ENCODE results near the gene SLC1A4. TPM values are rescaled to one million over a fixed set of nuclear protein-coding genes. Genes with fewer than 3 reads are reported as not detected.
A peak's percentile ranks its signal among the peaks of the same experiment; 100 is the strongest.

SLC1A4 gene
- total and polyA plus RNA-seq, 4 donors = 3.4 to 23.4 (median 9.6) TPM

DNA sequence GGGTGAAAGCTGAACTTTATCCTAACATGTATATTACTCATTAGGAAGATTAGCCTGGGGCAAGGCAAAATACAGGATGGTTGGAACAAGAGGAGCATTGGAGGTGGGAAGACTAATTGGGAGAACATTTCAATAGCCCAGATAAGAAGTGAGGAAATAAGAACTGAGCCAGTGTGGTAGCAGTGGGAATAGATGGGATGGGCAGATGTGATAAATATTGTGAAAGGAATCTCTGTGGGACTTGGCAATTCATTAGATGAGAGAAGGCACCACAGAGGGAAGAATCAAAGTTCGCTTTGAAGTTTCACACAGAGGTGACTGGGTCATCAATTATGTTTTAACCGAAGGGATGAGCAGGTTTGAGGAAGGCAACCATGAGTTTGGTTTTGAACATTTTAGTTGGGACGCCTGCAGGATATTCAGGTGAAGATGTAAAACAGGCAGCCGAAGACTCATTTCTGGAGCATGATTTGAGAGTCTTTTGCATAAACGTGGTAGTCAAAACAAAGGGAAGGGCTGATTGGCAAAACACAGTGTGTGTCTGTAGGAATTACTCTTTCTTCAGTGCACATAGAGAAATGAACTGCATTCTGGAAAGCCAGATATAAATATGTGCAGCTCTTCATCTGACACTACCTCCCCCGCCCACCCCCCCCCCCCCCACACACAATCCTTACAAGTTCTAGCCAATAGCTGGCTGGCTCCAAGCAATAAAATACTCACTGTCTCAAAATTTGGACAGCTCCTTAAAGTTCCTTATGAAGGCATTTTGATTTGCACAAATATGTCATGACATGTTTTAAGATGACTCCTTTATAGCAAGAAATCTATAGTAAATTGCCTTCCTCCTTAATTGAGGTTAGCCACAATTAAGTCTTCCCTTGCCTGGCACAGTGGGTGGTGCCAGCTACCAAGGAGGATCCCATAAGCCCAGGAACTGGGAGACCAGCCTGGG lies 1.9 kb upstream of the SLC1A4 start:
- no peaks in the 10 kb centered on the region for H3K9me3 ChIP-seq (ENCODE audit: control insufficient read depth in 4 of 4, low read length in 3 of 4)
- H3K27me3 ChIP-seq (ENCODE audit: control insufficient read depth in 4 of 4, insufficient read depth in 4 of 4, low read length in 3 of 4) = no peaks in the 10 kb centered on the region
- DNase-seq (ENCODE audit: low spot score) = no peak
- H3K4me3 ChIP-seq (ENCODE audit: low read depth in 1 of 3, low read length in 3 of 3) = peak overlapping the region in 1 of 3 donors; percentile 64
- H3K9ac ChIP-seq (ENCODE audit: low read depth in 1 of 2, low read length in 2 of 2) = no peak overlapping the region
- peaks cover 7 to 55% (median 27%) of the 10 kb centered on the region in 4 donors for H3K4me1 ChIP-seq (ENCODE audit: control insufficient read depth in 4 of 4, insufficient read depth in 4 of 4, low read length in 3 of 4)
- H3K36me3 ChIP-seq (ENCODE audit: control insufficient read depth in 4 of 4, insufficient read depth in 3 of 4, low read depth in 1 of 4, low read length in 3 of 4) = no peaks in the 10 kb centered on the region
- peak overlapping the region; percentile 28 to 97 for H3K27ac ChIP-seq (ENCODE audit: low read depth in 1 of 2, low read length in 2 of 2)
- WGBS = 28% methylated on average over 6 of the region's 6 CpGs
- TF ChIP-seq EGR1 (IDR thresholded peaks at IDR 0.05; ENCODE audit: low read depth in 2 of 2) (no peak), GABPA (IDR thresholded peaks at IDR 0.05 in 1 of 2, conservative IDR thresholded peaks at IDR 0.05 in 1 of 2) (no peak), JUND (IDR thresholded peaks at IDR 0.05) (no peak), HNF4A (conservative IDR thresholded peaks at IDR 0.05) (peak; percentile 61 to 80), FOXA2 (IDR thresholded peaks at IDR 0.05) (peak; percentile 19), NR2F2 (IDR thresholded peaks at IDR 0.05) (no peak), TAF1 (conservative IDR thresholded peaks at IDR 0.05) (no peak), SP1 (IDR thresholded peaks at IDR 0.05) (no peak), HNF4G (IDR thresholded peaks at IDR 0.05) (no peak), RAD21 (IDR thresholded peaks at IDR 0.05) (peak; percentile 16), RXRA (IDR thresholded peaks at IDR 0.05) (peak in 1 of 2 donors; percentile 74), FOXA1 (IDR thresholded peaks at IDR 0.05) (no peak), YY1 (IDR thresholded peaks at IDR 0.05) (peak; percentile 42)
- TF ChIP-seq, protein P1, sequence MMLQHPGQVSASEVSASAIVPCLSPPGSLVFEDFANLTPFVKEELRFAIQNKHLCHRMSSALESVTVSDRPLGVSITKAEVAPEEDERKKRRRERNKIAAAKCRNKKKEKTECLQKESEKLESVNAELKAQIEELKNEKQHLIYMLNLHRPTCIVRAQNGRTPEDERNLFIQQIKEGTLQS (IDR thresholded peaks at IDR 0.05) = no peak
- TF ChIP-seq, protein P2, sequence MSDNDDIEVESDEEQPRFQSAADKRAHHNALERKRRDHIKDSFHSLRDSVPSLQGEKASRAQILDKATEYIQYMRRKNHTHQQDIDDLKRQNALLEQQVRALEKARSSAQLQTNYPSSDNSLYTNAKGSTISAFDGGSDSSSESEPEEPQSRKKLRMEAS (IDR thresholded peaks at IDR 0.05) = peak; percentile 70
- TF ChIP-seq, protein P3, sequence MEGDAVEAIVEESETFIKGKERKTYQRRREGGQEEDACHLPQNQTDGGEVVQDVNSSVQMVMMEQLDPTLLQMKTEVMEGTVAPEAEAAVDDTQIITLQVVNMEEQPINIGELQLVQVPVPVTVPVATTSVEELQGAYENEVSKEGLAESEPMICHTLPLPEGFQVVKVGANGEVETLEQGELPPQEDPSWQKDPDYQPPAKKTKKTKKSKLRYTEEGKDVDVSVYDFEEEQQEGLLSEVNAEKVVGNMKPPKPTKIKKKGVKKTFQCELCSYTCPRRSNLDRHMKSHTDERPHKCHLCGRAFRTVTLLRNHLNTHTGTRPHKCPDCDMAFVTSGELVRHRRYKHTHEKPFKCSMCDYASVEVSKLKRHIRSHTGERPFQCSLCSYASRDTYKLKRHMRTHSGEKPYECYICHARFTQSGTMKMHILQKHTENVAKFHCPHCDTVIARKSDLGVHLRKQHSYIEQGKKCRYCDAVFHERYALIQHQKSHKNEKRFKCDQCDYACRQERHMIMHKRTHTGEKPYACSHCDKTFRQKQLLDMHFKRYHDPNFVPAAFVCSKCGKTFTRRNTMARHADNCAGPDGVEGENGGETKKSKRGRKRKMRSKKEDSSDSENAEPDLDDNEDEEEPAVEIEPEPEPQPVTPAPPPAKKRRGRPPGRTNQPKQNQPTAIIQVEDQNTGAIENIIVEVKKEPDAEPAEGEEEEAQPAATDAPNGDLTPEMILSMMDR (IDR thresholded peaks at IDR 0.05; ENCODE audit: low read depth, low read length, missing input control) = no peak
- TF ChIP-seq, protein P4, sequence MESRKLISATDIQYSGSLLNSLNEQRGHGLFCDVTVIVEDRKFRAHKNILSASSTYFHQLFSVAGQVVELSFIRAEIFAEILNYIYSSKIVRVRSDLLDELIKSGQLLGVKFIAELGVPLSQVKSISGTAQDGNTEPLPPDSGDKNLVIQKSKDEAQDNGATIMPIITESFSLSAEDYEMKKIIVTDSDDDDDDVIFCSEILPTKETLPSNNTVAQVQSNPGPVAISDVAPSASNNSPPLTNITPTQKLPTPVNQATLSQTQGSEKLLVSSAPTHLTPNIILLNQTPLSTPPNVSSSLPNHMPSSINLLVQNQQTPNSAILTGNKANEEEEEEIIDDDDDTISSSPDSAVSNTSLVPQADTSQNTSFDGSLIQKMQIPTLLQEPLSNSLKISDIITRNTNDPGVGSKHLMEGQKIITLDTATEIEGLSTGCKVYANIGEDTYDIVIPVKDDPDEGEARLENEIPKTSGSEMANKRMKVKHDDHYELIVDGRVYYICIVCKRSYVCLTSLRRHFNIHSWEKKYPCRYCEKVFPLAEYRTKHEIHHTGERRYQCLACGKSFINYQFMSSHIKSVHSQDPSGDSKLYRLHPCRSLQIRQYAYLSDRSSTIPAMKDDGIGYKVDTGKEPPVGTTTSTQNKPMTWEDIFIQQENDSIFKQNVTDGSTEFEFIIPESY (IDR thresholded peaks at IDR 0.05) = peak; percentile 20
- TF ChIP-seq, protein P5, sequence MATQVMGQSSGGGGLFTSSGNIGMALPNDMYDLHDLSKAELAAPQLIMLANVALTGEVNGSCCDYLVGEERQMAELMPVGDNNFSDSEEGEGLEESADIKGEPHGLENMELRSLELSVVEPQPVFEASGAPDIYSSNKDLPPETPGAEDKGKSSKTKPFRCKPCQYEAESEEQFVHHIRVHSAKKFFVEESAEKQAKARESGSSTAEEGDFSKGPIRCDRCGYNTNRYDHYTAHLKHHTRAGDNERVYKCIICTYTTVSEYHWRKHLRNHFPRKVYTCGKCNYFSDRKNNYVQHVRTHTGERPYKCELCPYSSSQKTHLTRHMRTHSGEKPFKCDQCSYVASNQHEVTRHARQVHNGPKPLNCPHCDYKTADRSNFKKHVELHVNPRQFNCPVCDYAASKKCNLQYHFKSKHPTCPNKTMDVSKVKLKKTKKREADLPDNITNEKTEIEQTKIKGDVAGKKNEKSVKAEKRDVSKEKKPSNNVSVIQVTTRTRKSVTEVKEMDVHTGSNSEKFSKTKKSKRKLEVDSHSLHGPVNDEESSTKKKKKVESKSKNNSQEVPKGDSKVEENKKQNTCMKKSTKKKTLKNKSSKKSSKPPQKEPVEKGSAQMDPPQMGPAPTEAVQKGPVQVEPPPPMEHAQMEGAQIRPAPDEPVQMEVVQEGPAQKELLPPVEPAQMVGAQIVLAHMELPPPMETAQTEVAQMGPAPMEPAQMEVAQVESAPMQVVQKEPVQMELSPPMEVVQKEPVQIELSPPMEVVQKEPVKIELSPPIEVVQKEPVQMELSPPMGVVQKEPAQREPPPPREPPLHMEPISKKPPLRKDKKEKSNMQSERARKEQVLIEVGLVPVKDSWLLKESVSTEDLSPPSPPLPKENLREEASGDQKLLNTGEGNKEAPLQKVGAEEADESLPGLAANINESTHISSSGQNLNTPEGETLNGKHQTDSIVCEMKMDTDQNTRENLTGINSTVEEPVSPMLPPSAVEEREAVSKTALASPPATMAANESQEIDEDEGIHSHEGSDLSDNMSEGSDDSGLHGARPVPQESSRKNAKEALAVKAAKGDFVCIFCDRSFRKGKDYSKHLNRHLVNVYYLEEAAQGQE (IDR thresholded peaks at IDR 0.05) = no peak

Measured in liver (tissue), 9 donors.